ENCODE measurements around the gene REEP1. TPM values are rescaled to one million over a fixed set of nuclear protein-coding genes. Genes with fewer than 3 reads are reported as not detected.

REEP1 gene
- total RNA-seq, 1 experiment from 2014 or later = 3.6 TPM

DNA sequence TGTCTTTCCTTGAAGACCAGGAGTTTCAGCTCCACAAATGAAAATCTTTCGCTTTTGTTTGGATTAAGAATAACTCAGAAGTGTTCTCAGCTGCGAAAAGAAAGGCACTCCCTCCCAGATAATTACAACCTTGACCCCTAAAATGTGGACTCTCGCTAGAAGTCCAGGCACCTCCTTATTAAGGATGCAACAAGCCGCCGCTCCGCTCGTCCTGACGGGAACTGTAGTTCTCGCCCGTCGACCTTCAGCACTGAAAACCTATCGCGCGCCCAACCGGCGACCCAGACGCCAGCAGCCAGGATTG lies 142.7 kb downstream of the REEP1 start:
- H3K27ac ChIP-seq (ENCODE audit: low read depth, low read length, poor library complexity, severe bottlenecking) = peak overlapping the region; percentile 99
- CTCF ChIA-PET = no interaction called here
- H3K36me3 ChIP-seq (ENCODE audit: insufficient read depth, low read length, poor library complexity, severe bottlenecking) = peaks cover 3% of the 10 kb centered on the region
- BruUV-seq (replicated peaks) = TSS peak; percentile 42
- intact Hi-C loops (cut with micrococcal nuclease; ENCODE audit: unreplicated experiment) = loop anchor here (1.0 kb wide), 1 partner anchor 246 kb away; no protein-coding TSS in a partner anchor
- peak overlapping the region; percentile 78 for H3K4me3 ChIP-seq (ENCODE audit: low read depth, low read length, poor library complexity, severe bottlenecking)
- H3K9me3 ChIP-seq (ENCODE audit: low read depth, low read length, poor library complexity, severe bottlenecking) = no peaks in the 10 kb centered on the region
- DNase-seq (ENCODE audit: low spot score) = no peak
- H3K27me3 ChIP-seq (replicated peaks; ENCODE audit: insufficient read depth, low read depth, low read length, poor library complexity) = no peaks in the 10 kb centered on the region
- peaks cover 10% of the 10 kb centered on the region for H3K4me1 ChIP-seq (ENCODE audit: insufficient read depth, low read length, poor library complexity, severe bottlenecking)
- POLR2A ChIA-PET (ENCODE audit: low non-redundant PET) = no interaction called here
- no peak for TF ChIP-seq EZH2 (IDR thresholded peaks at IDR 0.05; ENCODE audit: borderline replicate concordance, low read depth, low read length, poor library complexity, severe bottlenecking)
- TF ChIP-seq, protein P1, sequence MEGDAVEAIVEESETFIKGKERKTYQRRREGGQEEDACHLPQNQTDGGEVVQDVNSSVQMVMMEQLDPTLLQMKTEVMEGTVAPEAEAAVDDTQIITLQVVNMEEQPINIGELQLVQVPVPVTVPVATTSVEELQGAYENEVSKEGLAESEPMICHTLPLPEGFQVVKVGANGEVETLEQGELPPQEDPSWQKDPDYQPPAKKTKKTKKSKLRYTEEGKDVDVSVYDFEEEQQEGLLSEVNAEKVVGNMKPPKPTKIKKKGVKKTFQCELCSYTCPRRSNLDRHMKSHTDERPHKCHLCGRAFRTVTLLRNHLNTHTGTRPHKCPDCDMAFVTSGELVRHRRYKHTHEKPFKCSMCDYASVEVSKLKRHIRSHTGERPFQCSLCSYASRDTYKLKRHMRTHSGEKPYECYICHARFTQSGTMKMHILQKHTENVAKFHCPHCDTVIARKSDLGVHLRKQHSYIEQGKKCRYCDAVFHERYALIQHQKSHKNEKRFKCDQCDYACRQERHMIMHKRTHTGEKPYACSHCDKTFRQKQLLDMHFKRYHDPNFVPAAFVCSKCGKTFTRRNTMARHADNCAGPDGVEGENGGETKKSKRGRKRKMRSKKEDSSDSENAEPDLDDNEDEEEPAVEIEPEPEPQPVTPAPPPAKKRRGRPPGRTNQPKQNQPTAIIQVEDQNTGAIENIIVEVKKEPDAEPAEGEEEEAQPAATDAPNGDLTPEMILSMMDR (conservative IDR thresholded peaks at IDR 0.05; ENCODE audit: low read depth, low read length) = no peak

DNA sequence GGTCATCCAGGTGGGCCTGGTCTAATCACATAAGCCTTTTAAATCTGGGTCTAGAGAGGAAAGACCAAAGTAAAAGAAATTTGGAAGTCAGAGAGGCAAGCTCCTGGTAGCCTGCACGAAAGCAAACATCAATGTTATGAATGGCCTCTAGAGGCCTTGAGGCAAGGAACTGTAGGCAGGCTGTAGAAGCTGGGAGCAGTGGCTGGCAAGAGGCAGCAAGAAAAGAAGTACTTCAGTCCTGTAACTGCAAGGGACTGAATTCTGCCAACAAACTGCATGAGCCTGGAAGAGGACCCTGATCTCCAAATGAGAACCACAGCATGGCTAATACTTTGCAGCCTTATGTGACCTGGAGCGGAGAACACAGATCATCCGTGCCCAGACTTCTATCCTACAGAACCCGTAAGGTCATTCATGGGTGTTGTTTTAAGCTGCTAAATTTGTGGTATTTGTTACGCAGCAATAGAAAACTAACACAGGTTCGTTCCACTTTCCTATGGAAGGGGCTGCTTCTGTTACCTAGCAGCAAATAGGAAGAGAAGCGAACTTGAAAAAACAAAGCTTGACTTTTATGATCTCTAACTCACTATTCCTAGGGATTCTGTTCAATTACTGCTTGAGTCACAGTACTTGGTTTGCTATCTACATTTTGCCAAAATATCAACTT lies 143.4 kb downstream of the REEP1 start:
- BruUV-seq (replicated peaks) = no TSS peak
- POLR2A ChIA-PET (ENCODE audit: low non-redundant PET) = no interaction called here

DNA sequence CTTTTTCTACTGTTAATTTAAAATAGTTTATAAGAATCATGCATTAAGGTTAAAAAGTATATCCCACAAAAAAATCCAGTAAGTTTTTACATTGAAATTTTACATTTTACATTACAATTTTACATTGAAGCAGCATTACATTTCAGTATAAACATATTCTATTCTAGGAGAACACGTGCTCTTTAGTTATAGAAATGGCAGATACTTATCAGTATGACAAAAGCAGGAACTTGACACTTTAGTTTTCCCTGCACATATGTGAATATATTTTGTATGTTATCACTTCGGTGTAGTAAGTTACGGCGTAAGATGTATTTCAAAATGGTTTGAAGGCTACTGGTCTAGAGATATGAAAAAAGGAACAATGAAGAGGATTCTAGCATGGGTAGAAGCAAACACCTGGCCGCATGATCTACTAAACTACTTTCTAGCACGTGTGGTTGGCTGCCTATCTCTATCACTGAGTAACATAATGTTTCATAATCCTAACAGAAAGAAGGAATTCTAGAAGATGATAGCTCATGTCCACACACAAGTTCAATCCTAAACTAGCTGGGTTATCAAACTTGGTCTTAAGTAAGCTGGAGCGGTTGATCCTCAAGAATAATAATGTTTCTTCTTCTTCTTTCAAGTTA lies 147.5 kb downstream of the REEP1 start:
- BruUV-seq (replicated peaks) = no TSS peak
- no peak overlapping the region for H3K27ac ChIP-seq (ENCODE audit: low read depth, low read length, poor library complexity, severe bottlenecking)
- H3K4me1 ChIP-seq (ENCODE audit: insufficient read depth, low read length, poor library complexity, severe bottlenecking) = peaks cover 34% of the 10 kb centered on the region
- ChIA-PET CTCF (no interaction called here), POLR2A (ENCODE audit: low non-redundant PET) (no interaction called here)
- no peaks in the 10 kb centered on the region for H3K9me3 ChIP-seq (ENCODE audit: low read depth, low read length, poor library complexity, severe bottlenecking)
- TF ChIP-seq, protein P1 (conservative IDR thresholded peaks at IDR 0.05; ENCODE audit: low read depth, low read length) = no peak
- no peak for TF ChIP-seq EZH2 (IDR thresholded peaks at IDR 0.05; ENCODE audit: borderline replicate concordance, low read depth, low read length, poor library complexity, severe bottlenecking)
- H3K4me3 ChIP-seq (ENCODE audit: low read depth, low read length, poor library complexity, severe bottlenecking) = no peak overlapping the region
- H3K36me3 ChIP-seq (ENCODE audit: insufficient read depth, low read length, poor library complexity, severe bottlenecking) = peaks cover 3% of the 10 kb centered on the region
- intact Hi-C loops (cut with micrococcal nuclease; ENCODE audit: unreplicated experiment) = no loop called here
- no peaks in the 10 kb centered on the region for H3K27me3 ChIP-seq (replicated peaks; ENCODE audit: insufficient read depth, low read depth, low read length, poor library complexity)
- no peak for DNase-seq (ENCODE audit: low spot score)

More for the DNA sequence above, 143.4 kb downstream of the REEP1 start:
- H3K27ac ChIP-seq (ENCODE audit: low read depth, low read length, poor library complexity, severe bottlenecking) = peak overlapping the region; percentile 99
- no peak for TF ChIP-seq EZH2 (IDR thresholded peaks at IDR 0.05; ENCODE audit: borderline replicate concordance, low read depth, low read length, poor library complexity, severe bottlenecking)
- TF ChIP-seq, protein P1 (conservative IDR thresholded peaks at IDR 0.05; ENCODE audit: low read depth, low read length) = no peak
- peaks cover 3% of the 10 kb centered on the region for H3K36me3 ChIP-seq (ENCODE audit: insufficient read depth, low read length, poor library complexity, severe bottlenecking)
- CTCF ChIA-PET = no interaction called here
- H3K27me3 ChIP-seq (replicated peaks; ENCODE audit: insufficient read depth, low read depth, low read length, poor library complexity) = no peaks in the 10 kb centered on the region
- DNase-seq (ENCODE audit: low spot score) = peak; percentile 26
- H3K4me1 ChIP-seq (ENCODE audit: insufficient read depth, low read length, poor library complexity, severe bottlenecking) = peaks cover 10% of the 10 kb centered on the region
- no peaks in the 10 kb centered on the region for H3K9me3 ChIP-seq (ENCODE audit: low read depth, low read length, poor library complexity, severe bottlenecking)
- intact Hi-C loops (cut with micrococcal nuclease; ENCODE audit: unreplicated experiment) = no loop called here
- H3K4me3 ChIP-seq (ENCODE audit: low read depth, low read length, poor library complexity, severe bottlenecking) = peak overlapping the region; percentile 78
